Measurements from ENCODE around the gene ESM1.

ESM1 gene

GRCh38 chr5:54995168-54995567, 9.8 kb upstream of the ESM1 start:
- no peaks in the 10 kb centered on the region for H3K27me3 Mint-ChIP-seq
- H3K4me1 Mint-ChIP-seq = peaks cover 17% of the 10 kb centered on the region
- no peak overlapping the region for H3K27ac Mint-ChIP-seq
- peaks cover 0 to 7% of the 10 kb centered on the region in 2 donors for H3K9me3 Mint-ChIP-seq
- no peak for ATAC-seq
- no peak for DNase-seq
- no peak overlapping the region for H3K4me3 Mint-ChIP-seq

- no peak overlapping the region for H3K4me3 Mint-ChIP-seq
These were observed 9.2 kb upstream of the ESM1 start for GRCh38 chr5:54994628-54995027.

GRCh38 chr5:54993318-54993717, 7.9 kb upstream of the ESM1 start:
- ATAC-seq = peak; percentile 48
- no peak overlapping the region for H3K4me3 Mint-ChIP-seq
- peaks cover 30% of the 10 kb centered on the region for H3K4me1 Mint-ChIP-seq
- H3K27ac Mint-ChIP-seq = no peak overlapping the region
- no peak for DNase-seq
- no peaks in the 10 kb centered on the region for H3K9me3 Mint-ChIP-seq
- no peaks in the 10 kb centered on the region for H3K27me3 Mint-ChIP-seq

More at GRCh38 chr5:54994628-54995027, 9.2 kb upstream of the ESM1 start:
- Mint-ChIP-seq H3K9me3 (peaks cover 0 to 5% of the 10 kb centered on the region in 2 donors), H3K27ac (no peak overlapping the region), H3K27me3 (no peaks in the 10 kb centered on the region), H3K4me1 (peaks cover 17% of the 10 kb centered on the region)
- DNase-seq (no peak), ATAC-seq (no peak)

- Mint-ChIP-seq H3K4me3 (no peak overlapping the region), H3K4me1 (peaks cover 33% of the 10 kb centered on the region), H3K9me3 (no peaks in the 10 kb centered on the region), H3K27ac (no peak overlapping the region), H3K27me3 (peaks cover 4% of the 10 kb centered on the region)
- no peak for ATAC-seq
- DNase-seq = no peak
These were observed 6.0 kb upstream of the ESM1 start for GRCh38 chr5:54991416-54991815.

GRCh38 chr5:54990841-54991258, 5.5 kb upstream of the ESM1 start:
- no peak for ATAC-seq
- Mint-ChIP-seq H3K27ac (no peak overlapping the region), H3K4me3 (no peak overlapping the region), H3K4me1 (peaks cover 33% of the 10 kb centered on the region), H3K27me3 (peaks cover 6% of the 10 kb centered on the region), H3K9me3 (no peaks in the 10 kb centered on the region)
- no peak for DNase-seq

GRCh38 chr5:54988817-54989216, 3.4 kb upstream of the ESM1 start:
- Mint-ChIP-seq H3K27ac (no peak overlapping the region), H3K27me3 (peaks cover 19% of the 10 kb centered on the region), H3K9me3 (no peaks in the 10 kb centered on the region), H3K4me3 (no peak overlapping the region), H3K4me1 (peaks cover 35% of the 10 kb centered on the region)
- ATAC-seq (no peak), DNase-seq (no peak)

GRCh38 chr5:54988218-54988617, 2.8 kb upstream of the ESM1 start:
- Mint-ChIP-seq H3K9me3 (no peaks in the 10 kb centered on the region), H3K27ac (no peak overlapping the region)

GRCh38 chr5:54986269-54986654, 869 bp upstream of the ESM1 start:
- no peak for ATAC-seq
- H3K4me3 Mint-ChIP-seq = no peak overlapping the region
- H3K27me3 Mint-ChIP-seq = peaks cover 19% of the 10 kb centered on the region
- H3K4me1 Mint-ChIP-seq = peaks cover 27% of the 10 kb centered on the region
- no peaks in the 10 kb centered on the region for H3K9me3 Mint-ChIP-seq
- no peak overlapping the region for H3K27ac Mint-ChIP-seq
- DNase-seq = no peak

More at GRCh38 chr5:54988218-54988617, 2.8 kb upstream of the ESM1 start:
- DNase-seq (no peak), ATAC-seq (no peak)
- no peak overlapping the region for H3K4me3 Mint-ChIP-seq
- H3K4me1 Mint-ChIP-seq = peaks cover 29% of the 10 kb centered on the region
- peaks cover 19% of the 10 kb centered on the region for H3K27me3 Mint-ChIP-seq

GRCh38 chr5:54981928-54982327, 3.5 kb downstream of the ESM1 start:
- ATAC-seq (no peak), DNase-seq (no peak)
- no peaks in the 10 kb centered on the region for H3K9me3 Mint-ChIP-seq
- peaks cover 19% of the 10 kb centered on the region for H3K27me3 Mint-ChIP-seq
- no peak overlapping the region for H3K4me3 Mint-ChIP-seq
- H3K4me1 Mint-ChIP-seq = peaks cover 11% of the 10 kb centered on the region
- H3K27ac Mint-ChIP-seq = no peak overlapping the region

- DNase-seq = no peak
- Mint-ChIP-seq H3K27me3 (no peaks in the 10 kb centered on the region), H3K9me3 (no peaks in the 10 kb centered on the region), H3K4me1 (no peaks in the 10 kb centered on the region), H3K4me3 (no peak overlapping the region), H3K27ac (no peak overlapping the region)
- no peak for ATAC-seq
These were observed 9.7 kb downstream of the ESM1 start for GRCh38 chr5:54975701-54976100.

- H3K4me3 Mint-ChIP-seq = no peak overlapping the region
- no peaks in the 10 kb centered on the region for H3K27me3 Mint-ChIP-seq
- no peak overlapping the region for H3K27ac Mint-ChIP-seq
- H3K9me3 Mint-ChIP-seq = no peaks in the 10 kb centered on the region
- no peak for DNase-seq
- peaks cover 5% of the 10 kb centered on the region for H3K4me1 Mint-ChIP-seq
- no peak for ATAC-seq
These were observed 15.3 kb downstream of the ESM1 start for GRCh38 chr5:54969856-54970828.

GRCh38 chr5:54969242-54969641, 16.2 kb downstream of the ESM1 start:
- Mint-ChIP-seq H3K9me3 (peaks cover 0 to under 1% of the 10 kb centered on the region in 2 donors), H3K4me3 (no peak overlapping the region), H3K4me1 (peaks cover 5% of the 10 kb centered on the region), H3K27ac (no peak overlapping the region), H3K27me3 (no peaks in the 10 kb centered on the region)
- DNase-seq (no peak), ATAC-seq (no peak)

- Mint-ChIP-seq H3K4me1 (peaks cover 5% of the 10 kb centered on the region), H3K27ac (peak overlapping the region in 1 of 2 donors; percentile 35), H3K9me3 (peaks cover 0 to 4% of the 10 kb centered on the region in 2 donors), H3K27me3 (peaks cover 9% of the 10 kb centered on the region), H3K4me3 (no peak overlapping the region)
- DNase-seq = no peak
- ATAC-seq = no peak
These were observed 19.6 kb downstream of the ESM1 start for GRCh38 chr5:54965806-54966205.

- ATAC-seq (no peak), DNase-seq (no peak)
- Mint-ChIP-seq H3K4me1 (peaks cover 5% of the 10 kb centered on the region), H3K27ac (no peak overlapping the region), H3K4me3 (no peak overlapping the region), H3K9me3 (peaks cover 0 to 4% of the 10 kb centered on the region in 2 donors), H3K27me3 (peaks cover 9% of the 10 kb centered on the region)
These were observed 21.0 kb downstream of the ESM1 start for GRCh38 chr5:54964405-54964804.

GRCh38 chr5:54959673-54960418, 25.5 kb downstream of the ESM1 start:
- peaks cover 0 to 4% of the 10 kb centered on the region in 2 donors for H3K9me3 Mint-ChIP-seq
- peak; percentile 32 to 41 for DNase-seq
- no peaks in the 10 kb centered on the region for H3K4me1 Mint-ChIP-seq
- H3K4me3 Mint-ChIP-seq = no peak overlapping the region
- peaks cover 19% of the 10 kb centered on the region for H3K27me3 Mint-ChIP-seq
- H3K27ac Mint-ChIP-seq = no peak overlapping the region
- no peak for ATAC-seq

- no peak overlapping the region for H3K27ac Mint-ChIP-seq
- no peaks in the 10 kb centered on the region for H3K4me1 Mint-ChIP-seq
- no peaks in the 10 kb centered on the region for H3K9me3 Mint-ChIP-seq
- H3K27me3 Mint-ChIP-seq = peaks cover 12% of the 10 kb centered on the region
- no peak for ATAC-seq
- DNase-seq = no peak
- no peak overlapping the region for H3K4me3 Mint-ChIP-seq
These were observed 28.5 kb downstream of the ESM1 start for GRCh38 chr5:54956922-54957321.
